Measurements from ENCODE around the gene AP1S1. TPM values are rescaled to one million over a fixed set of nuclear protein-coding genes. Genes with fewer than 3 reads are reported as not detected.

The AP1S1 gene
- total and polyA plus RNA-seq, 2 of the 13 experiments (the other 11 are each of a cell fraction or from before 2014, with no cell fraction given): 57.5 to 68.1 TPM

DNA sequence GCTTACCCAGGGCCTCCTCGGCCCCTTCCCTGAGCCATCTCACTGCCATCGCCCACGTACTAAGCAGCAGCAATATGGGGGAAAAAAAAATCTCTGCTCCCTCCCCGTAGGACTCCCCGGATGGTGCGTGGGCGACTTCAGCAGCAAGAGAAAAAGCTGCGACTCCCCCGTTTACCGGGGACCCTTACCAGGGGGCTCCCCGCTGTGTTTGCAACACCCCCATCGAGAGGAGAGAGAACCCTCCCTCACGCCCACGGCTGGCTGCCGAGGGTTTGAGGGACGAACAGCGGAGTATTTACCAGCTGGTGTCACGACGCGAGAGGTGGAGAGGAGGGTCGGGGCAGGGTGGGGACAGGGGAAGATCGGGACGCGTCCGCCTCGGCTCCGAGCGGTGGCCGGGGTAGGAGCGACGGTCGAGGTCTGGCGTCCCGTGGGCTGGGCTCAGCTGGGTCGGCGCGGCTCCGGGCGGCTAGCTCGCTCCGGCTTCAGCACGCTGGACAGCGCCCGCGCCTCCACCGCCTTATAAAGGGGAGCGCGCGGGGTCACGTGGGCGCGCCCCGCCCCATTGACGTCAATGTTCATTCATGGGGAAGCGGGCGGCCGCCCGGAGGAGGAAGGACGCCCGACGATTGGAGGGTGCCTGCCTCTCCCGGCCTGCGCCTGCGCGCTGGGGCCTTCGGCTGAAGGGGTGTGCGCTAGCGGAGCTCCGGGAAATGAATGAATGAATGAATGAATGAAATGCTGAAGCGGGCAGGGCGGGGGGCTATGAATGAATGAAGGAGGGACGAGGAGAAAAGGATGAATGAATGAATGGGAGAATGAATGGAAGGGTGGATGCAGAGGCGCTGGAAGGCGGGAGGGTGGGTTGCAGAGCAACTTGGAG, 11.0 kb downstream of the AP1S1 start, which contains the start of gene VGF (continued):
- TF ChIP-seq SRSF1 (optimal IDR thresholded peaks at IDR 0.05; ENCODE audit: low read depth, low read length): no peak
- TF ChIP-seq, protein P1, sequence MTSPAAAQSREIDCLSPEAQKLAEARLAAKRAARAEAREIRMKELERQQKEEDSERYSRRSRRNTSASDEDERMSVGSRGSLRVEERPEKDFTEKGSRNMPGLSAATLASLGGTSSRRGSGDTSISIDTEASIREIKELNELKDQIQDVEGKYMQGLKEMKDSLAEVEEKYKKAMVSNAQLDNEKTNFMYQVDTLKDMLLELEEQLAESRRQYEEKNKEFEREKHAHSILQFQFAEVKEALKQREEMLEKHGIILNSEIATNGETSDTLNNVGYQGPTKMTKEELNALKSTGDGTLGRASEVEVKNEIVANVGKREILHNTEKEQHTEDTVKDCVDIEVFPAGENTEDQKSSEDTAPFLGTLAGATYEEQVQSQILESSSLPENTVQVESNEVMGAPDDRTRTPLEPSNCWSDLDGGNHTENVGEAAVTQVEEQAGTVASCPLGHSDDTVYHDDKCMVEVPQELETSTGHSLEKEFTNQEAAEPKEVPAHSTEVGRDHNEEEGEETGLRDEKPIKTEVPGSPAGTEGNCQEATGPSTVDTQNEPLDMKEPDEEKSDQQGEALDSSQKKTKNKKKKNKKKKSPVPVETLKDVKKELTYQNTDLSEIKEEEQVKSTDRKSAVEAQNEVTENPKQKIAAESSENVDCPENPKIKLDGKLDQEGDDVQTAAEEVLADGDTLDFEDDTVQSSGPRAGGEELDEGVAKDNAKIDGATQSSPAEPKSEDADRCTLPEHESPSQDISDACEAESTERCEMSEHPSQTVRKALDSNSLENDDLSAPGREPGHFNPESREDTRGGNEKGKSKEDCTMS (CRISPR knock-in tag; conservative IDR thresholded peaks at IDR 0.05): peak; percentile 97
- TF ChIP-seq, protein P2, sequence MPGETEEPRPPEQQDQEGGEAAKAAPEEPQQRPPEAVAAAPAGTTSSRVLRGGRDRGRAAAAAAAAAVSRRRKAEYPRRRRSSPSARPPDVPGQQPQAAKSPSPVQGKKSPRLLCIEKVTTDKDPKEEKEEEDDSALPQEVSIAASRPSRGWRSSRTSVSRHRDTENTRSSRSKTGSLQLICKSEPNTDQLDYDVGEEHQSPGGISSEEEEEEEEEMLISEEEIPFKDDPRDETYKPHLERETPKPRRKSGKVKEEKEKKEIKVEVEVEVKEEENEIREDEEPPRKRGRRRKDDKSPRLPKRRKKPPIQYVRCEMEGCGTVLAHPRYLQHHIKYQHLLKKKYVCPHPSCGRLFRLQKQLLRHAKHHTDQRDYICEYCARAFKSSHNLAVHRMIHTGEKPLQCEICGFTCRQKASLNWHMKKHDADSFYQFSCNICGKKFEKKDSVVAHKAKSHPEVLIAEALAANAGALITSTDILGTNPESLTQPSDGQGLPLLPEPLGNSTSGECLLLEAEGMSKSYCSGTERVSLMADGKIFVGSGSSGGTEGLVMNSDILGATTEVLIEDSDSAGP (CRISPR knock-in tag; IDR thresholded peaks at IDR 0.05; ENCODE audit: borderline replicate concordance): peak; percentile 82
- TF ChIP-seq THYN1 (CRISPR knock-in tag; IDR thresholded peaks at IDR 0.05; ENCODE audit: borderline replicate concordance, low read depth): no peak
- TF ChIP-seq ZBTB20 (CRISPR knock-in tag; IDR thresholded peaks at IDR 0.05; ENCODE audit: borderline replicate concordance, low read depth): peak; percentile 96
- peak; percentile 84; the same call in 1 of the 2 replicates for TF ChIP-seq MZF1 (CRISPR knock-in tag; IDR thresholded peaks at IDR 0.05; ENCODE audit: borderline replicate concordance)
- TF ChIP-seq ZNF761 (CRISPR knock-in tag; conservative IDR thresholded peaks at IDR 0.05): peak; percentile 82
- peak; percentile 88 for TF ChIP-seq RXRB (CRISPR knock-in tag; IDR thresholded peaks at IDR 0.05; ENCODE audit: borderline replicate concordance)
- TF ChIP-seq ZNF839 (CRISPR knock-in tag; IDR thresholded peaks at IDR 0.05; ENCODE audit: borderline replicate concordance): no peak
- peak; percentile 98; the same call in 1 of the 2 replicates for TF ChIP-seq REL (CRISPR knock-in tag; conservative IDR thresholded peaks at IDR 0.05)
- TF ChIP-seq, protein P3, sequence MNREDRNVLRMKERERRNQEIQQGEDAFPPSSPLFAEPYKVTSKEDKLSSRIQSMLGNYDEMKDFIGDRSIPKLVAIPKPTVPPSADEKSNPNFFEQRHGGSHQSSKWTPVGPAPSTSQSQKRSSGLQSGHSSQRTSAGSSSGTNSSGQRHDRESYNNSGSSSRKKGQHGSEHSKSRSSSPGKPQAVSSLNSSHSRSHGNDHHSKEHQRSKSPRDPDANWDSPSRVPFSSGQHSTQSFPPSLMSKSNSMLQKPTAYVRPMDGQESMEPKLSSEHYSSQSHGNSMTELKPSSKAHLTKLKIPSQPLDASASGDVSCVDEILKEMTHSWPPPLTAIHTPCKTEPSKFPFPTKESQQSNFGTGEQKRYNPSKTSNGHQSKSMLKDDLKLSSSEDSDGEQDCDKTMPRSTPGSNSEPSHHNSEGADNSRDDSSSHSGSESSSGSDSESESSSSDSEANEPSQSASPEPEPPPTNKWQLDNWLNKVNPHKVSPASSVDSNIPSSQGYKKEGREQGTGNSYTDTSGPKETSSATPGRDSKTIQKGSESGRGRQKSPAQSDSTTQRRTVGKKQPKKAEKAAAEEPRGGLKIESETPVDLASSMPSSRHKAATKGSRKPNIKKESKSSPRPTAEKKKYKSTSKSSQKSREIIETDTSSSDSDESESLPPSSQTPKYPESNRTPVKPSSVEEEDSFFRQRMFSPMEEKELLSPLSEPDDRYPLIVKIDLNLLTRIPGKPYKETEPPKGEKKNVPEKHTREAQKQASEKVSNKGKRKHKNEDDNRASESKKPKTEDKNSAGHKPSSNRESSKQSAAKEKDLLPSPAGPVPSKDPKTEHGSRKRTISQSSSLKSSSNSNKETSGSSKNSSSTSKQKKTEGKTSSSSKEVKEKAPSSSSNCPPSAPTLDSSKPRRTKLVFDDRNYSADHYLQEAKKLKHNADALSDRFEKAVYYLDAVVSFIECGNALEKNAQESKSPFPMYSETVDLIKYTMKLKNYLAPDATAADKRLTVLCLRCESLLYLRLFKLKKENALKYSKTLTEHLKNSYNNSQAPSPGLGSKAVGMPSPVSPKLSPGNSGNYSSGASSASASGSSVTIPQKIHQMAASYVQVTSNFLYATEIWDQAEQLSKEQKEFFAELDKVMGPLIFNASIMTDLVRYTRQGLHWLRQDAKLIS (CRISPR knock-in tag; IDR thresholded peaks at IDR 0.05): peak; percentile 79; the same call in 1 of the 2 replicates
- no peak; the same call in 1 of the 2 replicates for TF ChIP-seq ZNF234 (CRISPR knock-in tag; conservative IDR thresholded peaks at IDR 0.05)
- TF ChIP-seq, protein P4, sequence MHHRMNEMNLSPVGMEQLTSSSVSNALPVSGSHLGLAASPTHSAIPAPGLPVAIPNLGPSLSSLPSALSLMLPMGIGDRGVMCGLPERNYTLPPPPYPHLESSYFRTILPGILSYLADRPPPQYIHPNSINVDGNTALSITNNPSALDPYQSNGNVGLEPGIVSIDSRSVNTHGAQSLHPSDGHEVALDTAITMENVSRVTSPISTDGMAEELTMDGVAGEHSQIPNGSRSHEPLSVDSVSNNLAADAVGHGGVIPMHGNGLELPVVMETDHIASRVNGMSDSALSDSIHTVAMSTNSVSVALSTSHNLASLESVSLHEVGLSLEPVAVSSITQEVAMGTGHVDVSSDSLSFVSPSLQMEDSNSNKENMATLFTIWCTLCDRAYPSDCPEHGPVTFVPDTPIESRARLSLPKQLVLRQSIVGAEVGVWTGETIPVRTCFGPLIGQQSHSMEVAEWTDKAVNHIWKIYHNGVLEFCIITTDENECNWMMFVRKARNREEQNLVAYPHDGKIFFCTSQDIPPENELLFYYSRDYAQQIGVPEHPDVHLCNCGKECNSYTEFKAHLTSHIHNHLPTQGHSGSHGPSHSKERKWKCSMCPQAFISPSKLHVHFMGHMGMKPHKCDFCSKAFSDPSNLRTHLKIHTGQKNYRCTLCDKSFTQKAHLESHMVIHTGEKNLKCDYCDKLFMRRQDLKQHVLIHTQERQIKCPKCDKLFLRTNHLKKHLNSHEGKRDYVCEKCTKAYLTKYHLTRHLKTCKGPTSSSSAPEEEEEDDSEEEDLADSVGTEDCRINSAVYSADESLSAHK (CRISPR knock-in tag; IDR thresholded peaks at IDR 0.05; ENCODE audit: borderline replicate concordance): peak; percentile 96
- peak; percentile 97; the same call in 1 of the 2 replicates for TF ChIP-seq EED (CRISPR knock-in tag; IDR thresholded peaks at IDR 0.05)
- peak; percentile 94 for TF ChIP-seq SPEN (CRISPR knock-in tag; IDR thresholded peaks at IDR 0.05; ENCODE audit: low read depth)
- no peak for TF ChIP-seq MAFK (conservative IDR thresholded peaks at IDR 0.05 in 1 of 2, IDR thresholded peaks at IDR 0.05 in 1 of 2; ENCODE audit: low read length in 2 of 2)

All from HepG2 (cell line).